NCI-H1694 treated with DMSO at 0.1 percent for 48 hours (cell line): ENCODE data around the gene PARVG.
"Not testable (repeated sequence)": the region's sequence is repeated elsewhere in the genome, so short reads cannot be mapped to it uniquely, and the experiment has no call there.

Source experiments
- DNase-seq: peaks from one replicate; lab custom pipeline; 2025; lab: John Stamatoyannopoulos, UW

The PARVG gene

DNA sequence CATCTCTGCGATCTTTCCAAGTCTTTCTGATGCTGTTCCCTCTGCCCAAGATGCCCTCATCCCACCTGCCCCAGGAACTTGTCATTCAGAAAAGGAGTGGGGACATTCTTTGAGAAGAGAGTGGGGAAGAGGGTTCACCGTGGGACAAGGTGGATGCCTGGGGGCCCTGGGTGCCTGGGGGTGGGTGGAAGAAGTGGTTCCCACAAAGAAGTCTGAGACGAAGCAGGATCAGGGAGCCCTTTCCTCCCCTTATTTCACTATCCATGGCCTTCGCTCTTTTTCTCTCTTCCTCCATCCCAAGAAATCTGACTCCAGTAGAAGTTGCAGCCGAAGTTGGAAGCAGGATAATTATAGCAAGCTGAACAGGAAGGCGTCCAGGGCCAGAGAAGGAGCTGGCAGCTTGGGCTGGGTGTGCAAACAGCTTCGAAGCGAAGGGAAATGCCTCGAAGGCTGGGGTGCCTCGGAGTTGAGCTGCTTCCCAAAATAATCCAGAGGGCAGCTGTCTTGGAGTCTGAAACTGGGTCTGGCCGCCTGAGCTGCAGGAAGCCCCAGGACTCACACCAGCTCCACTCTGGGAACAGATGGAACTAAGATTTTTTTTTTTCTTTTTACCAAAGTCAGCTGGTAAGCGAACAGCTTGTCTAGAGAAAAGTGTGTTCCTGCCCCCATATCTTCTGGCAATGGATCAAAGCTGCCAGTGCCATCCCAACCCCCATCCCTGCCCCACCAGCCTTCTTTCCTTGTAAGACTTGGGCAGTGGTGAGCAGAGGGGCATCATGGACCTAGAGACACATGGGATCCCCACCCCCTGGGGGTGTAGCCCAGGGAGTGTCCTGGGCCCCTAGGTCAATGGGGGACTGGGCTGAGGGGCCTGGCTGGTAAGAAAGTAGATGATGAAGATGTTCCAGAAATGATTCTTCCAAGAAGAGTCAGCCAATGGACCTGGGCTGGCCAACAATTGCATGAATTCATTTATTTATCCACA is 31.5 kb downstream of the PARVG start:
- peak; percentile 59 for DNase-seq

DNA sequence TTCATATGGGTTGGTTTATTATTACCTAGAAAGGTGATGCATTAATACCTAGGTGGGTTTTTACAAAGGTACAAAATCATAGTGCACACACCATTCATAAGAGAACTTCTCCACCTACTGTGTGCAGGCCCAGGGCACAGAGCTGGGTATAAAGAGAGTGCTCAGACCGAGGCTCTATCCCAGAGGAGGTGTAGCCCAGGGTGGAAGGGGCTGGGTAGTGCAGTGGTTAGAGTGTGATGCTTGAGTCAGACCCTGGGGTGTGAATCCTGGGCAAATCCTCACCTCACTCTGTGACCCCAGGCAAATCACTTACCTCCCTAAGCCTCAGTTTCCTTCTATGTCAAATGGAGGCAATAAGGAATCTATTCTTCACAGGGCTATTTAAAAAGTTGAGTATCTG is 32.2 kb downstream of the PARVG start:
- DNase-seq, result no peak

DNA sequence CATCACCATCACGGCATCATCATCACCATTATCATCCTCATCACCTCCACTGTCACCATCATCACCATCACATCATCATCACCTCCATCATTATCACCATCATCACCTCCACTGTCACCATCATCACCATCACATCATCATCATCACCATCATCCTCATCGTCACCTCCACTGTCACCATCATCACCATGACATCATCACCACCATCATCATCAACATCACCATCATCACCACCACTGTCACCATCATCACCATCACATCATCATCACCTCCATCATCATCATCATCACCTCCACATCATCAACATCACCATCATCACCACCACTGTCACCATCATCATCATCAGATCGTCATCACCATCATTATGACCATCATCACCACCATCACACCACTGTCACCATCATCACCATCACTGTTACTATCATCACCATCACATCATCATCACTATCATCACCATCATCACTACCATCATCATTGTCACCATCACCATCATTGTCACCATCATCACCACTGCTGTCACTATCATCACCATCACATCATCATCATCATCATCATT is 32.8 kb downstream of the PARVG start:
- DNase-seq, result no peak

DNA sequence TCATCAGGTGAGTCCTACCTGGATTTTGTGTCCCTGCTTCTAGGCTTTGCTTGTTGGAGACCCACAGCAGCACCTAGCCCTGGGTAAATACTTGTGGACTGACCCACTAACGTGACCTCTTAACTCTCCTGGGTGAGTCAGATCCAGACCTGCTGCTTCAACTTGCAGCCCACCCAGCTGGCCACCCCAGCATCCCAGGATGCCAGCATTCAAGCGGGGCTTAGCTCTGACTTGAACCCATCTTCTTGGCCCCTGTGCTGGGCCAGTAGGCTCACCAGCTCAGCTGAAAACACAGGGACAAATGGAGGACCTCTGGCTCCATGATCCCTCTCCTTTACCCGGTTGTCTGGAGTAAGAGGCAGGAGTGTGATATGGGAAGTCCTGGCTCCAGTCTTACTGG is 33.5 kb downstream of the PARVG start:
- DNase-seq, result no peak

DNA sequence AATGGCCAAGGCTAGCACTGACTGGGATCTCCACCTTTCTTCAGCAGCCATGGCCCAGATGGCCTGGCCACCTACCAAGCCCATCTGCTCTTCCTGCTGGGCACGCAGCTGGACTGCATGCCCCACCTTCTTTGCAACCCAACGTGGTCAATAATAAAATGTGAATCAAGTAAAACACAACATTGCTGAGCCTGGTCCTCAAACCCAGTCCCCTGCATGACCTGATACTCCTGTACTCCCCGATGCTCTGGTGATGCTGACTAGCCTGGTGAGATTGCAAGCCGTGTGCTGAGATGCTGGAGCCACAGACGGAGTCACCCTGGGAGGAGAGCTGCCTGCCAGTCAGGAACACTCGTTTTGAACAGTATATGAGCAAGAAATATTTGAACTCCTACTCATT is 34.0 kb downstream of the PARVG start:
- no peak for DNase-seq

DNA sequence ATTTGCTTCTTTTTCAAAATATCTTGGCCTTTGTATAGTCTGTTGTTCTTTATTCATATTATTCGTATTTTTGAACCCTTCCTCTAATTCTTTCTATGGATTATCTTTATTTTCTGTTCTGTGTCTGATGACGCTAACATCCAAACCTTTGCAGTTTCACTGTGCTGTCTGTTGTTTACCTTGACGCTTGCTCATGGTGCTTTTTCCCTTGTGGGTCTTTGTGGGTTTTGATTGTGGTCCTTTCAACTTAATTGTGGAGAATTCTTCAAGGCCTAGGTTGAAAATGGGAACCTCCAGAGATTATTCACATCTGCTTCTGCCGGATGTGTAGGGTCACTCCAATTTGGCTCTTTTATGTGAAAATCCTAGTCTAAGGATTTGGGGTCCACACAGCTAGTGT is 34.6 kb downstream of the PARVG start:
- DNase-seq, result no peak

DNA sequence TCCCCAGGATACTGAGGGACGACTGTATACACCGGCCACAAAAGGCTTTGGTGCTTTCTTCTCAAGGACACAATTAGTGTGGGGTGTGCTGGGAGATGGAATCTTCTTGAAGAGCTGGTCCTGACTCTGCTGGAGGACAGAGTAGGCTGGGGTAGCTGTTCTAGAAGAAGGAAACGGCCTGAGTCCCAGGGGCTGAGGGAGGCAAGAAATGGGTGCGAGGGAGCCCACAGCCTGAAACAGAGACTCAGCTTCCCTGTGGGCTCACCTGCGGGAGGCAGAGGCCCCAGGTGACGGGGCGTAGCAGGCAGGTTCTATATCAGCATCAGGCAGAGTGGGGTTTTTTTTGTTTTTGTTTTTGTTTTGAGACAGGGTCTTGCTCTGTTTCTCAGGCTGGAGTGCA is 36.6 kb downstream of the PARVG start:
- no peak for DNase-seq

DNA sequence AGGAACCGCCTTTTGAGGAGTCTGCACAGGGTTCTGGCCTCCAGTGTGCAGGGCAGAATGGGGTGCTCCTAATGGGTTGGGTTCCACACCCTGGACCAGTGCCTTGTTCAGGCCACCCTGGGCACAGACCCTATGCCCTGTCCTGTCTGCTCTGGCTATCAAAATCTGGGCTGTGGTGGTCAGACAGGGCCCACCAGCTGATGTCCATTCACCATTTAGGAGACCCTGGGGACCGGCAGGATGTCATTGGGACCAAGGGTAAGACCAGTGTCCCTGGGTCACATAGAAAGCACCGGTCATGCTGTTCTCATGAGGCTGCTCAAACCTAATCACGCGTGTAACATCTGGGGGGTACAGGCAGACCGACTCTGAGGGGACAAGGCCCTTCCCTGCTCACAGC is 37.3 kb downstream of the PARVG start:
- DNase-seq, result no peak

DNA sequence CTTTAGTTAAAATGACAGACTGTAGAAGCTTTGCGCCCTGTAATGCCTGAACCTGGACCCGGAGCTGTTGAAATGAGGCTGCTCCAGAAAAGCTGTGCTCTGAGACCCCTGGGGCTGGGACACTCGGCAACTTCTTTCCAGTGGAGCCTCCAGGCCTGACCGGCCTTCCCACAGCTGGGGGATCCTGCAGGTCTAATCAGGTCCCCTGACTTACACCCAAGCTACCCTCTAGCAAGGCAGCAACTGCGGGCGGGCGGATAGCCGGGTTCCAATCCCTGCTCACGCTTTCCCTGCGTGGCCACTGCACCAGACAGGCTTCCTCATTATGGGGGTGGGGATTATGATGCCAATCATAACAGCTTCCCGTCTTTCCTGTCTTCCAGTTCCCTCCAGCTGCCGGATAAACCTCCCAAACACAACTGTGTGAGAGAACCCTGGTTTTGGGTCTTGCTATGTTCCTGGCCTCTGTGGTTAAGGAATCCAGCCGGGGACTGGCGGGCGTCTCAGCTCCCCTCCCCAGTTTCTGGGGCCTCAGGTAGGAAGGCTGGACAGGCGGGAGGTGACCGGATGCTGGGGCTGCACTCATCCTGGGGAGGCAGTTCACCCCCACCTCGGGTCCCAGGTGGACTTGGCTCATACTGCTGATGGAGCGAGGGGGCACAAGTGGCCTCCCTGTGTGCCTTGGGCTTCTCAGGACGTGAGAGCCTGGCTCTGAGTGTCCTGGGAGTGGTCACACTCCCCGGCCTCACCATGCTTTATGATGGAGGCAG is 38.6 kb downstream of the PARVG start:
- no peak for DNase-seq

DNA sequence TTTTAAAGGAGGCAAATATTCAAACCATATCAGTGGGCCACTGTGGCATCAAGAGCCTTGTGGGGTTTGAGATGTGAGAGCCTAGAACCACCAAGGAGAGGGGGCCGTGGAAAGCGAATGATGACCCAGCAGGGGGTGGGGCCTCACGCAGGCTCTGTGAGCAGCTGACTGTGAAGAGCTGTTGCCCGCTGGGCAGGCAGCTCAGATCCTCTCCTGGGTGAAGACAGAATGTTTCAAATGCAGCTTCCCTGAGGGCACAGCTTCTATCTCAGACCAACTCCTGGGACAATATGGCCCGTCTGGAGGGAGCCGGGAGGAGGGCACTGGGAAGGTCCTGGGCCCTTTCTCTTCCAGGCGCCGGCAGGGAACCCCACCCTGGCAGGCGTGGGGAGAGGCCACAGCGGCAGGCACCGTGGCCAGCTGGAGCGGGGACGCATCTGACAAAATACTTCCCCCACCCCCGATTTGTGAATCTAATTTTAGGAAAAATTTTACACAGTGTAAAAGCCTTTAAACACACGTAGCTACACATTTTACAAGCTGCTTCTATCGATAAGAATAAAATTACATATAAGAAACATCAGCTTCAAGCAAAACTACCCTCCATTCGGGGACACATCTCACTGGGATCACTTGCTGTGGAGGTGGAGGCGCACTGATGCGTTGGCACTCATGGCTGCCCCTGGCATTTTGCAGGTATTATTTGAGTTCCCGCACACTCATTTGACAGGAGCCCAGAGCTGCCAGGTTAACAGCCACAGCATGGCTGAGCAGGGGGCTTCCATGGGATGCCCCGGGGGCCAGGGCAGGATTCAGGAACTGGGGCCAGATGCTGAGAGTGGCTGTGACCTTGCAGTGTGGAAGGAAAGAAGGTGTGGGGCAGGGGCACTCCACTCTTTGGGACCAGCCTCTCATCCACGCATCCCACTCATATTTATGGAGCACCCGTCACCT is 40.3 kb downstream of the PARVG start:
- no peak for DNase-seq

DNA sequence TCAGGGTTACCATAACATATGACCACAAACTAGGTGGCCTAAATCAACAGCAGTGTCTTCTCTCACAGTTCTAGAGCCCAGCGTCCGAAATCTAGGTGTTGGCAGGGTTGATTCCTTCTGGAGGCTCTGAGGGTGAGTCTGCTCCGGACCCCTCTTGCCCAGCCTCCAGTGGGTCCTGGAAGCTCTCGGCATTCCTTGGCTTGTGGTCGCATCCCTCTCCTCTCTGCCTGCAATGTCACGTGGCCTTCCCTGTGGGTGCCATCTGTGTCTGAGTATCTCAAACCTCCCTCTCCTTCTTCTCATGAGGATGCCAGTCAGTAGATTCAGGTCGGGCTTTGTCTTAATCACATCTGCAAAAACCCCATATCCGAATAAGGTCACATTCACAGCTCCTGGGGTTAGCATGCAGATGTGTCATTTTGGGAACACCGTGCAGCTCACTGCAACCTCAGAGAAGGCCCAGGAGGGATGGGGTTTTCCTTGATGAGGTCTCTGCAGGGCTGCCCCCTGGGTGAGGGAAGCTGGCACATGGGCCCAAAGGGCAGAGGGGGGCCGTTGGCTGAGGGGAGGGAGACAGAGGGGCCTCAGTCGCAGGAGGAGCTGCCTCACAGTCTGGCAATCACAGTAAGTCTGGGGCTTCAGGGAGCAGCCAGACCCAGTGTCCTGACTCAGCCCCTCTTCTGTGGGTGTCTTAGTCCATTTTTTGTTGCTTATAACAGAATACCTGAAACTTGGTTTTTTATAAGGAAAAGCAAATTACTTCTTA is 41.2 kb downstream of the PARVG start:
- DNase-seq, result no peak

DNA sequence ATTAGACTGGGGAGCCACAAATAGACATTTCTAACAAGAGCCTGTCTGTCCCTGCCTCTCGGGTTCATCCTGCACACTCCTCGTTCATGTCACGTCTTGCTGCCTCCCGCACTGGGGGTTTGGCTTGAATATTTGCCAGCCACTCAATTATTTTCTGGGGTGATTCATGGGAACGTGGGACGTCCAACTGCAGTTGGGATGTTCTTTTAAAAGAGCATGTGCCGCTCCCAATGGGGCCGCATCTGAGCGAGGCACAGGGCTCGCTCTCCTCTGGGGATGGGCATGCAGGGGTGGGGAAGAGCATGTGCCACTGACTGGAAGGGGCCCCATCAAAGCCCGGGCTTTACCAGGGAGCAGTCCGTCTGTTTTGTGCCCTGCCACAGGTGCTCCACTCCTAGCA is 43.4 kb downstream of the PARVG start:
- no peak for DNase-seq

DNA sequence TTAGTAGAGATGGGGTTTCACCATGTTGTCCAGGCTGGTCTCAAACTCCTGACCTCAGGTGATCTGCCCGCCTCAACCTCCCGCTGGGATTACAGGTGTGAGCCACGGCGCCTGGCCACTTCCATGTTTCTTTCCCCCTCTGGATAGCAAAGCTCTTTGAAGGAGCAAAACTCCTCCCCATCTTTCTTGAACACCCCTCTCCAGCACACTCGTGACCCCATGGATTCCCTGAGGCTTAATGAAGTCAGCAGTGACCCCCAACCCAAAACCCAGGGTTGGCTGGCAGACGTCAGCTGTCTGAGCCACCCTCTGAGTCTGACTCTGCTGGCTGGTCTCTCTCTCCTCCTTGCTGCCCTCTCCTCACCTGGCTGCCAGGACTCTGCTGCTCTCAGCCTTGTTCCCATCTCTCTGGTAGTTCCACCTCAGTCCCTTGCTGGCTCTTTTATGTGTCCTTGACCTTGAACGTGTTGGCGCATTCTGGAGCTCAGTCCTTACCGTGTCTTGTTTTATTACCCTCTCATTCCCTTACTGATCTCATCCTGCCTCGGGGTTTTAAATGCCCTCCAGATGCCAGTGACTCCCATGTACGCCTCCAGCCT is 44.5 kb downstream of the PARVG start:
- DNase-seq, result no peak

DNA sequence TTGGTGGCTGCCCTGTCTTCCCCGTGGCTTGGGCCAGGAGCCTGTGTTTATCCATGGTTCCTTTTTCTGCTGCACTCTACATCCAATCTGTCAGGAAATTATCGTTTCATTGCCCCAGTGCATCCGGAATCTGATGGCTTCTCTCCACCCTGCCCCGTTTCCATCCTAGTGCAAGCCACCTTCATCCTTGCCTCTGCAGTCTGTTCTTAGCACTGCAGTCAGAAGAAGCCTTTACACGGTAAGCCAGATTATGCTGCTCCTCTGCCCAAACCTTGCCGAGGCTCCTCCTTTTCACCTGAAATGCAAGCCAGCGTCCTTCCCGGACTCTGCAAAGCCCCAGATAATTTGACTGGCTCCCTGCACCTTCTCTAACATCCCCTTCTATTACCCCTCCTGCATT is 45.1 kb downstream of the PARVG start:
- no peak for DNase-seq

DNA sequence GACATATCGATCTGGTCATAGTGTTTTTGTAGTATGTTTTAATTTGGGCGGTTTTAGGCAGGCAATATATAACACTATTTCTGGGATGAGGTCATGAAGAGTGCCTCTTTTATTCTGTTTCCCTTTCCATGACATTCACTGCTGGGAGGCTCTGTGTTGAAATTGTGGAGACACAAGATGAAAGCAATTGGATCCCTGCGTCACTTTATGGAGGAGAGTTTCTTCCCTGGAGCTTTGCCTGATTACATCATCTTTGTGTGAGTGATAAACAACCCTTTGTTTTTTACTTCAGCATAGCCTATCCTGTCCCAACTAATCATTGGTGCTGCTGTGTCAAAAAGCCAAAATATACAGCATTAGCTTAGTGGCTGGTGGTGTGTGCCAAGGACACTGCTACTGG is 48.6 kb downstream of the PARVG start:
- DNase-seq, result no peak

DNA sequence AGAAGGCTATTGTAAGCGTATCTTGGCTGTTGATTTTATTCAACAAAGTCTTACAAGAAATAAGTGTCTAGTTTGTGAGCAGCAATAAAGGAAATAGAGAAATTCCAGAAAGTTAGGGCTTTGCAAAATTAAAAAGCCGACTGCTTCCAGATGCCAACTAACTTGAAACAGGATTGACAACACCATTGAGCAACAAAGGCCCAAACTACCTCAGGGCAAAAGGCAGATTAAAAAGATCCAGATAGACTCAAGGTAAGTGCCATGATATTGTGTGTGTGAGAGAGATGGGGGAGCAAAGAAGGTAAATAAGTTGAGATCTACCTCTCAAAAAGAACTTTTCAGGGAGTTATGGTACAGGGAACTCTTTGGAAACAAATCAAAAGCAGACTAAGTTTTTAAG is 49.1 kb downstream of the PARVG start:
- DNase-seq, result no peak

DNA sequence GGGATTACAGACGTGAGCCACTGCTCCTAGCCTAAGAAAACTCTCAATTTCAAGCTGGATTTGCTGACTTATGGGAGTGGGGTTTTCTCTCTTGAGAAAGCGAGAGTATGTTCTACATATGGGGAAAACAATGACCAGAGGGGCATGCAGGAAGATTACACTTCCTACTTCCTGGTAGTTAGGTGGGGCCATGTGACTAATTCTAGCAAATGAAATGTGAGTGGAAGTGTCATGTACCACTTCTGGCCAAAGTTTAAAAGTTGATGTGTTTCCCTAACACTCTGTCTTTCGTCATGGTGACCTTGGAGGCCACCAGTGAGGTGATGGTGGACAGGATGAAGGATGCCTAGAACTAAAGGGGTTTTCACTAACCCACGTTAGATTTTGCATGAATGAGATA is 50.5 kb downstream of the PARVG start:
- no peak for DNase-seq

DNA sequence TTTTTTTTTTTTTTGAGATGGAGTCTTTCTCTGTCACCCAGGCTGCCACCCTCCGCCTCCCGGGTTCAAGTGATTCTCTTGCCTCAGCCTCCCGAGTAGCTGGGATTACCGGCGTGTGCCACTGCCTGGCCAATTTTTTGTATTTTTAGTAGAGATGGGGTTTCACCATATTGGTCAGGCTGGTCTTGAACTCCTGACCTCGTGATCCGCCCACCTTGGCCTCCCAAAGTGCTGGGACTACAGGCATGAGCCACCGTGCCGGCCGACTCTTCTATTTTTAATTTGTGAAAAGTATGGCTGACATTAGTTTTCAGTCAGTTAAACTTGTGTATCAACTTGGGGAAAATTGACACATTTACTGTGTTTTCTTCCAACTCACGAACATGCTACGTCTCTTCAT is 53.6 kb downstream of the PARVG start:
- DNase-seq, result not testable (repeated sequence)

DNA sequence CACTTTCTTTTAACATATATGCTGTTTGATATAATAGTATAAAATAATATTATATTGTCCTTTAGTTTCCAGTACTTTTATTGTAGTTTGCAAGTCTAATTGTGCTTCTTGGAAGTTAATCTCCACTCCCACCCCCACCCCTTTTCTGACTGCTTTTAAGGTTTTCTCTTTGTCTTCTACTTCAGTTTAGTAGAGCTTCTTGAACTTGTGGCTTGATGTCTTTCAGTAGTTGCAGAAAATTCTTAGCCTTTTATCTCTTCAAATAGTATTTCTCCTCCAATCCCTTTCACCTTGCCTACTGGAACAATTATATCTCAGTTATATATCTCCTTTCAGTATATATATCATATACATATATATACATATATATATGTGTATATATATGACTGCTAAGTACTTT is 56.6 kb downstream of the PARVG start:
- DNase-seq, result no peak

DNA sequence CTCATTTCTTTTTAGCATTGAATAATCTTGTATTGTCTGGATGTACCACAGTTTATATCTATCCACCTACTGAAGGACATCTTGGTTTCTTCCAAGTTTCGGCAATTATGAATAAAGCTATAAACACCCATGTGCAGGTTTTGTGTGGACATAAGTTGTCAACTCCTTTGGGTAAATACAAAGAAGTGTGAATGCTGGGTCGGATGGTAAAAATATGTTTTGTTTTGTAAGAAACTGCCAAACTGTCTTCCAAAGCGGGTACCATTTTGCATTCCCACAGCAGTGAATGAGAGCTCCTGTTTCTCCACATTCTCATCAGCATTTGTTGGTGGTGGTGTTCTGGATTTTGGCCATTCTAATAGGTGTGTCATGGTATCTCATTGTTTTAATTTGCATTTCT is 60.4 kb downstream of the PARVG start:
- DNase-seq, result not testable (repeated sequence)
